SJSA1 (cell line): Measurements from ENCODE around the gene POLE2. TPM values are rescaled to one million over a fixed set of nuclear protein-coding genes. Genes with fewer than 3 reads are reported as not detected.
A peak's percentile ranks its signal among the peaks of the same experiment; 100 is the strongest.
"Not testable (repeated sequence)": the region's sequence is repeated elsewhere in the genome, so short reads cannot be mapped to it uniquely, and the experiment has no call there.

Experiments used
- DNase-seq, 2 experiments: peaks; one replicate each; pipeline ENCODE4 v3.0.0-alpha.2; 2015 to 2020; ENCODE audit warnings: low spot score in 2 of 2, low read depth in 1 of 2
- H3K27ac ChIP-seq: fragments of 250-450 bp; sonication (Bioruptor Pico); 2 replicates; pipeline ENCODE4 v1.5.1; 2020; ENCODE audit warnings: mild to moderate bottlenecking, moderate library complexity
- H3K27me3 ChIP-seq: fragments of 250-450 bp; sonication (Bioruptor Pico); replicated peaks from 2 replicates; pipeline ENCODE4 v1.5.1; 2020; ENCODE audit warnings: mild to moderate bottlenecking, moderate library complexity
- H3K36me3 ChIP-seq: fragments of 250-450 bp; sonication (Bioruptor Pico); 2 replicates; pipeline ENCODE4 v1.5.1; 2020; ENCODE audit warnings: mild to moderate bottlenecking
- H3K4me1 ChIP-seq: fragments of 250-450 bp; sonication (Bioruptor Pico); replicated peaks from 2 replicates; pipeline ENCODE4 v1.6.1; 2021; ENCODE audit warnings: mild to moderate bottlenecking
- H3K4me3 ChIP-seq: fragments of 250-450 bp; sonication (Bioruptor Pico); 2 replicates; pipeline ENCODE4 v1.5.1; 2020; ENCODE audit warnings: mild to moderate bottlenecking
- H3K9me3 ChIP-seq: fragments of 250-450 bp; sonication (Bioruptor Pico); replicated peaks from 2 replicates; pipeline ENCODE4 v1.5.1; 2020; ENCODE audit warnings: mild to moderate bottlenecking
- total RNA-seq: library from RNA; depleted of rRNA; stranded (reverse); fragments of >200 nt; shearing (Covaris generic); gene quantifications from 2 replicates; pipeline ENCODE4 v1.2.3, GENCODE V29; 2014

Gene POLE2
- total RNA-seq, 1 experiment from 2014 or later: 26.1 TPM

- Histone ChIP-seq H3K4me3 (peak overlapping the region; percentile 76), H3K27me3 (no peaks in the 10 kb centered on the region), H3K36me3 (peaks cover 4% of the 10 kb centered on the region; the same call in 1 of the 2 replicates), H3K9me3 (no peaks in the 10 kb centered on the region), H3K4me1 (peaks cover 17% of the 10 kb centered on the region), H3K27ac (peak overlapping the region; percentile 61)
- DNase-seq: no peak
These were observed 4.3 kb upstream of the POLE2 start for GRCh38 chr14:49692193-49692757.

DNA sequence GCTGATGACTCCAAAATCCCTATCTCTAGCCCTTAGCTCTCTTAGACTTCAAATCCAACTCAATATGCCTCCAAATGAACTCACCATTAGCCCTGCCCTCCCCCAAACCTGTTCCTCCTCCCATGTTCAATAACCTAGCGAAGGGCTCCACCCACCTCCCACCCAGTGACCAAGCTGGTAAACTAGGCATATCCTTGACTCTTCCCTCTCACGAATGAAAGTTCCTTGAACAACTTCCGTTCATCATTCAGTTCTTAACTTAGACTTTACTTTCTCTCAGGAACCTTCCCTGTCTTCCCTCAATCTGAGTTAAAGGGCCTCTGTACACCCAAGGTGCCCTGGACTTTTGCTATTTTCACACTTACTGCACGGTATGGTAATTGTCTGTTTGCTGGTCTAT lies 3.0 kb upstream of the POLE2 start:
- Histone ChIP-seq H3K4me1 (peaks cover 17% of the 10 kb centered on the region), H3K36me3 (peaks cover 4% of the 10 kb centered on the region; the same call in 1 of the 2 replicates), H3K27ac (no peak overlapping the region), H3K9me3 (no peaks in the 10 kb centered on the region), H3K4me3 (no peak overlapping the region), H3K27me3 (no peaks in the 10 kb centered on the region)
- no peak for DNase-seq

DNA sequence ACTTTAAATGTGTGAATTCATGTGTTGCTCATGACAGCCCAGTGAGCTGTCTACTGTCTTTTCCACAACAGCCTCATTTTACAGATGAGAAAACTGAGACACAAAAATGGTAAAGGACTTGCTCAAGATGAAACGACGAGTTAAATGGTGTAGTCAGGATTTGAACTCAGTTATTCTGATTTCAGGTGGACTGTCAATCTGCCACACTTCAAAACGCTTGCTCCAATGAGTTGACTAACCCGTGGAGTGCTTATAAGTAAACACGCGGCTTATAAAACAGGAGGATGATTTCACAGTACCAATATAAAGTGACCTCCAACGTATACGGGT lies 652 bp upstream of the POLE2 start:
- H3K27me3 ChIP-seq: no peaks in the 10 kb centered on the region
- no peaks in the 10 kb centered on the region for H3K9me3 ChIP-seq
- H3K36me3 ChIP-seq: peaks cover 4% of the 10 kb centered on the region; the same call in 1 of the 2 replicates
- H3K4me3 ChIP-seq: no peak overlapping the region; the same call in 1 of the 2 replicates
- no peak for DNase-seq
- H3K4me1 ChIP-seq: peaks cover 17% of the 10 kb centered on the region
- H3K27ac ChIP-seq: no peak overlapping the region

DNA sequence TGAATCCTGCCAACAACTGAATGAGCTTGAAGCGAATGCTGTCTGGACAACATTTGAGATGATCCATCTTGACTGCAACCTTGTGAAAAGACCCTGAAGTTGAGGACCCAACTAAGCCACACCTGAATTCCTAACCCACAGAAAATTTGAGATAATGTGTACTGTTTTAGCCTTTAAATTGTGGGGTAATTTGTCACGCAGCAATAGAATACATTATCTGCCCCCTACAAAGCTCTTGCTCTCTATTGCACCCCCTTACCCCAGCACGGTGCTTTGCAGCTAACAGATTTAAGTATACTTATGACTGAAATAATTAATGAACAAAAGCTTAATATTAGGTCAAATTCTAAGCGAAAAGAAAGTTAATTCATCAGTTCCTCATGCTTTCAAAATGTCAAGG lies 1.6 kb downstream of the POLE2 start:
- Histone ChIP-seq H3K36me3 (peaks cover 7% of the 10 kb centered on the region), H3K27ac (no peak overlapping the region), H3K27me3 (no peaks in the 10 kb centered on the region), H3K4me1 (peaks cover 7% of the 10 kb centered on the region), H3K9me3 (no peaks in the 10 kb centered on the region), H3K4me3 (no peak overlapping the region)
- no peak for DNase-seq

GRCh38 chr14:49679271-49679670 lies 8.7 kb downstream of the POLE2 start:
- H3K4me1 ChIP-seq: no peaks in the 10 kb centered on the region
- no peak overlapping the region for H3K27ac ChIP-seq
- H3K9me3 ChIP-seq: no peaks in the 10 kb centered on the region
- no peak for DNase-seq
- H3K36me3 ChIP-seq: peaks cover 35% of the 10 kb centered on the region
- no peaks in the 10 kb centered on the region for H3K27me3 ChIP-seq
- no peak overlapping the region for H3K4me3 ChIP-seq

GRCh38 chr14:49677643-49678042 lies 10.4 kb downstream of the POLE2 start:
- no peaks in the 10 kb centered on the region for H3K4me1 ChIP-seq
- no peak overlapping the region for H3K27ac ChIP-seq
- H3K4me3 ChIP-seq: no peak overlapping the region
- H3K27me3 ChIP-seq: no peaks in the 10 kb centered on the region
- H3K9me3 ChIP-seq: no peaks in the 10 kb centered on the region
- H3K36me3 ChIP-seq: peaks cover 31% of the 10 kb centered on the region
- no peak for DNase-seq

GRCh38 chr14:49673586-49673985 lies 14.4 kb downstream of the POLE2 start:
- Histone ChIP-seq H3K9me3 (no peaks in the 10 kb centered on the region), H3K27ac (no peak overlapping the region), H3K4me3 (no peak overlapping the region), H3K36me3 (peaks cover 19% of the 10 kb centered on the region; the same call in 1 of the 2 replicates), H3K27me3 (no peaks in the 10 kb centered on the region), H3K4me1 (no peaks in the 10 kb centered on the region)
- DNase-seq: no peak

GRCh38 chr14:49670475-49670874 lies 17.5 kb downstream of the POLE2 start:
- peaks cover 10% of the 10 kb centered on the region for H3K36me3 ChIP-seq
- H3K4me3 ChIP-seq: no peak overlapping the region
- H3K27ac ChIP-seq: no peak overlapping the region
- H3K4me1 ChIP-seq: no peaks in the 10 kb centered on the region
- H3K9me3 ChIP-seq: no peaks in the 10 kb centered on the region
- no peak for DNase-seq
- no peaks in the 10 kb centered on the region for H3K27me3 ChIP-seq

DNA sequence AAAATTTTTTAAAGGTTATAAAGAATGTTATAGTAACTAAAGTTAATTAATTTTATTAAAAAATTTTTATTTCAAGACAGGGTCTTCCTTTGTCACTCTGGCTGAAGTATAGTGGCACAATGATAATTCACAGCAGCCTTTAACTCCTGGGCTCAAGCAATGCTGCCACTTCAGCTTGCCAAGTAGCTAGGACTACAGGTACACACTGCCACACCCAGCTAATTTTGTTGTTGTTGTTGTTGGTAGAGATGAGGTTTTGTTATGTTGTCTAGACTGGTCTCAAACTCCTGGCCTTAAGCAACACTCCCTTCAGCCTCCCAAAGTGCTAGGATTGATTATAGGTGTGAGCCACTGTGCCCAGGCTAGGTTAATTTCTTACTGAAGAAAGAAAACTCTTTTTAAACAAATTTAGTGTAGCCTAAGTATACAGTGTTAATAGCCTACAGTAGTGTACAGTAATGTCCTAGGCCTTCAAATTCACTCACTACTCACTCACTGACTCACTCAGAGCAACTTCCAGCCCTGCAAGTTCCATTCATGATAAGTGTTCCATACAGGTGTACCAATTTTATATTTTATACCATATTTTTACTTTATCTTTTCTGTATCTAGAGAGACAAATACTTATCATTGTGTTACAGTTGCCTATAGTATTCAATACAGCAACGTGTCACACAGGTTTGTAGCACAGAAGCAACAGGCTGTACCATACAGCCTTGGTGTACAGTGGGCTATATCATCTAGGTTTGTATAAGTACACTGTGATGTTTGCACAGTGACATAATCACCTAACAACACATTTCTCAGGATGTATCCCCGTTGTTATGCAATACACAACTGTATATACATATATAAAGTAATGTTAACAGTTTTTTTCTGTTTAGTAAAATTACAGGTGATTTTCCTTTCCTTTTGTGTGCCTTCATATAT lies 28.2 kb downstream of the POLE2 start:
- Histone ChIP-seq H3K4me1 (no peaks in the 10 kb centered on the region), H3K4me3 (no peak overlapping the region)

DNA sequence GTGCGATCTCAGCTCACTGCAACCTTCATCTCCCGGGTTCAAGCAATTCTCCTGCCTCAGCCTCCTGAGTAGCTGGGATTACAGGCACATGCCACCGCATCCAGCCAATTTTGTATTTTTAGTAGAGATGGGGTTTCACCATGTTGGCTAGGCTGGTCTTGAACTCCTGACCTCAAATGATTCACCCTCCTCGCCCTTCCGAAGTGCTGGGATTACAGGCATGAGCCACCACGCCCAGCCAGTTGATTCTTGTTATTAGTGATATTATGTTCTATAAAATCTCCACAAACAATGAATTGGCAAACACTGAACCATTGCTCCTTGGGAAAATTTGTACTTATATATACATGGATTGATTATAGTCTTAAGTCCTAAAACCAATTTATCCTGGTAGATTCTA lies 30.5 kb downstream of the POLE2 start:
- not testable (repeated sequence) for H3K4me3 ChIP-seq, H3K36me3 ChIP-seq, H3K27ac ChIP-seq, H3K4me1 ChIP-seq, H3K9me3 ChIP-seq, H3K27me3 ChIP-seq, DNase-seq

More for the DNA sequence above, 28.2 kb downstream of the POLE2 start:
- H3K9me3 ChIP-seq: no peaks in the 10 kb centered on the region
- peaks cover 8% of the 10 kb centered on the region; the same call in 1 of the 2 replicates for H3K36me3 ChIP-seq
- no peaks in the 10 kb centered on the region for H3K27me3 ChIP-seq
- no peak for DNase-seq
- H3K27ac ChIP-seq: no peak overlapping the region

DNA sequence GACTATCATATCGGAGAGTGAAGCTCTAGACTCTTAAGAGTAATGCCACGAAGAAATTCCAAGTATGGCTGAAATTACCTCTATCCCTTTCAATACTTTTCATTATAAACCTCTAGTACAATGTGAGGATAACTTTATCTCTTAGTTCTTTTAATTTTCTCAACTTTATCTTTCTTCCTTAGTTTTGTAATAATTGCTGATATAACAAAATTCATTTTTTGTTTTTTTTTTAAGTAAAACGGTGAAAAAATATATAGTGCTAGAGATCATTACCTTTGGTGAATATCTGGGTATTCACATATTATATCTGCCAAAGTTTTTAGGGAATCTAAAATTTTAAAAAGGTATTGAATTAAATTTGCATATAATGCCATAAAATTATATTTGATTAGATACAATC lies 33.5 kb downstream of the POLE2 start:
- Histone ChIP-seq H3K9me3 (no peaks in the 10 kb centered on the region), H3K4me1 (no peaks in the 10 kb centered on the region), H3K27me3 (no peaks in the 10 kb centered on the region), H3K36me3 (peaks cover 7% of the 10 kb centered on the region), H3K4me3 (no peak overlapping the region), H3K27ac (no peak overlapping the region)
- no peak for DNase-seq

DNA sequence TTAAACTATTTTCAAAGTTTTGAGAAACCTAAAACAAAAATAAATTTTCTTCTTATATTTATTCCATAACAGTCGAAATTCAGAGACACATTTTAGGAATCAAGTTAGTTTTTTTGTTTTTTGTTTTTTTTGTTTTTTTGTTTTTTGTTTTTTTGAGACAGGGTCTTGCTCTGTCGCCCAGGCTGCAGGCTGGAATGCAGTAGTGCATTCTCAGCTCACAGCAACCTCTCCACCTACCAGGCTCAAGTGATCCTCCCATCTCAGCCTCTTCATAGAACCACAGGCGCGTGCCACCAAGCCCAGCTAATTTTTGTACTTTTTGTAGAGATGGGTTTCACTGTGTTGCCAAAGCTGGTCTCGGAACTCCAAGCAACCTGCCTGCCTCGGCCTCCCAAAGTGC lies 34.5 kb downstream of the POLE2 start:
- DNase-seq: no peak
- peaks cover 4% of the 10 kb centered on the region for H3K36me3 ChIP-seq
- H3K4me3 ChIP-seq: no peak overlapping the region
- no peaks in the 10 kb centered on the region for H3K4me1 ChIP-seq
- no peak overlapping the region for H3K27ac ChIP-seq
- H3K27me3 ChIP-seq: no peaks in the 10 kb centered on the region
- no peaks in the 10 kb centered on the region for H3K9me3 ChIP-seq

- Histone ChIP-seq H3K4me3 (no peak overlapping the region), H3K4me1 (no peaks in the 10 kb centered on the region; the same call in 1 of the 2 replicates), H3K27ac (no peak overlapping the region), H3K27me3 (no peaks in the 10 kb centered on the region), H3K9me3 (no peaks in the 10 kb centered on the region), H3K36me3 (peaks cover 42% of the 10 kb centered on the region)
- no peak for DNase-seq
These were observed 45.9 kb downstream of the POLE2 start for GRCh38 chr14:49642163-49642562.

DNA sequence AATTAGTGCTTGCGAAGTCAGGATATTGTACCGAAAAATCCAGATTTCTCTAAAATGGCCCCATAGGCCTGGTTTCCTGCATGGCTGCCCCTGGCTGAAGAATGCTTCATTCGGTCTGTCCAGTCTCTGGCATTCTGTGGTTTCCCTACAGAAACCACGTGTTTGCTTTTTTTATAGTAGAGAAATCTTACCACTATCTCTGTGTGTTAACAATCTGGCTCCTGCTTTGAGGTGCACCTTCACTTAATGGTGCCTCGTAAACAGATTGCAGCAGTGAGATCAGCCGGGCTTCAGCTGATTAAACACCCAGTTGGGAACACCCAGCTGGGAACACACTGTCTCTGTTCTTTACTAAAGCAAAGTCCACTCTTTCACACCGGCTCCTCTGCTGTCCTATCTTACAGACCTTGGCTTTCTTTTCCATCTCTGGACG lies 46.3 kb downstream of the POLE2 start:
- DNase-seq: peak in 1 of 2 experiments; percentile 2
- Histone ChIP-seq H3K4me1 (no peaks in the 10 kb centered on the region; the same call in 1 of the 2 replicates), H3K36me3 (peaks cover 41% of the 10 kb centered on the region), H3K4me3 (no peak overlapping the region), H3K27me3 (no peaks in the 10 kb centered on the region), H3K27ac (no peak overlapping the region), H3K9me3 (no peaks in the 10 kb centered on the region)
